Fibroblast of upper back skin (primary cell): ENCODE results near the gene THRSP.
"Not testable (repeated sequence)": the region's sequence is repeated elsewhere in the genome, so short reads cannot be mapped to it uniquely, and the experiment has no call there.

Experiments
- DNase-seq: peaks from one replicate; pipeline ENCODE4 v3.0.0-alpha.2; 2013

THRSP gene

DNA sequence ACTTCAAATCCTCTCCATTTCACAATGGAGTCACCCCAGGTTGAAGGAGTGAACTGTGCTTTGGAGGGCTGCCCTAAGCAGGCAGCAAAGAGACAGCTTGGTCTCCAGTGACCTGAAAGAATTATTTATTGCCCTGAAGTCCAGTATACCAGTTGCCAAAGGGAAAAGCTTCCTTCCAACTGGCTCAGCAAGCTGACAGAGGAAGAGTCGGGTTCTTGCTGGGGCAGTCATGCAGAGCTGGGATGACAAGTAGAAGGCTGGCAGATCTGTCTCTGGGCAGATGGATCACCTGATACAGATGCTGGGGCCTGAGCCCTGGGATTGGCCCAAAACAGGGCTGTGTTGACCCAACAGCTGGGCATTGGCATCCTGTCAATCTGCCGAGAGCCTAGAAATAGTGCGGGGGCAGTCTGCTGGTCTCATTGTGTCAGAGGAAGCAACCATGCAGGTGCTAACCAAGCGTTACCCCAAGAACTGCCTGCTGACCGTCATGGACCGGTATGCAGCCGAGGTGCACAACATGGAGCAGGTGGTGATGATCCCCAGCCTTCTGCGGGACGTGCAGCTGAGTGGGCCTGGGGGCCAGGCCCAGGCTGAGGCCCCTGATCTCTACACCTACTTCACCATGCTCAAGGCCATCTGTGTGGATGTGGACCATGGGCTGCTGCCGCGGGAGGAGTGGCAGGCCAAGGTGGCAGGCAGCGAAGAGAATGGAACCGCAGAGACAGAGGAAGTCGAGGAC lies at the start of gene THRSP:
TSS of gene THRSP (plus strand) at position 422 of the 742 bp plus-strand sequence. CDS start at position 443, 21 bp downstream.
- DNase-seq = no peak

- not testable (repeated sequence) for DNase-seq
These were observed 48.6 kb upstream of the THRSP start for GRCh38 chr11:78014937-78015520.

DNA sequence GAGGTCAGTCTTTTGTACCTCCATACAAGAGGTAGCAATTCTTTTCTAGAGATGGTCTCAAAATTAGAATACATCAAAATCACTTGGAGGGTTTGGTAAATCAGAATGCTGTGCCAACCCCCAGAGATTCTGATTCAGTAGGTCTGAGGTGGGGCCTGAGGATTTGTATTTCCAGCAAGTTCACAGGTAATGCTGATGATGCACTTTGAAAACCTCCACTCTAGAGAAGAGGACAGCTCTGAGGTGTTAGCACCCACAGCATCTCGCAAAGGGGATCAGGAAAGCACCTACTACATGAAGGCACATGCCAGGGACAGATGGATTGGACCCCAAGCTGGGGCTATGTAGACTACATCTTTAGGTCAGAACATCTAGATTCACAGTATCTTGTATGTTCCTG lies 47.8 kb upstream of the THRSP start:
- DNase-seq = no peak

DNA sequence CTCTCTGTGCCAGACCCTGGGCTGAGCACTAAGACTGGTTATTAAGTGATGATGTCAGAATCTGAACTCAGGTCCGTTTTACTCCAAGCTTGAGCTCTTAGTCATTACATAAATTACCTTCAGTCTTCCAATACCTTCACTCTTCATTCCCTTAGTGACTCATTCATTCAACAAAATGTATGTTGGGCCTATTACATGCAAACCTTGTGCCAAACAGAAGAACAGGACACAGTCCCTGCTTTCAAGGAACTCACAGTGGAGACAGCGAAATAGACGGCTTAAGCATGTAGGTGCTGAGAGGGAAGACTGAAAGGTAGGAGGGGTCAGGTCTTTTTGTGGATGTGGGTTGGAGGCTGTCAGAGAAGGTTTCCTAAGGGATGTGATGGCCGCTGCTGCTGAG lies 43.9 kb upstream of the THRSP start:
- DNase-seq = peak; percentile 49

GRCh38 chr11:78020246-78020645 lies 43.4 kb upstream of the THRSP start:
- DNase-seq = no peak

DNA sequence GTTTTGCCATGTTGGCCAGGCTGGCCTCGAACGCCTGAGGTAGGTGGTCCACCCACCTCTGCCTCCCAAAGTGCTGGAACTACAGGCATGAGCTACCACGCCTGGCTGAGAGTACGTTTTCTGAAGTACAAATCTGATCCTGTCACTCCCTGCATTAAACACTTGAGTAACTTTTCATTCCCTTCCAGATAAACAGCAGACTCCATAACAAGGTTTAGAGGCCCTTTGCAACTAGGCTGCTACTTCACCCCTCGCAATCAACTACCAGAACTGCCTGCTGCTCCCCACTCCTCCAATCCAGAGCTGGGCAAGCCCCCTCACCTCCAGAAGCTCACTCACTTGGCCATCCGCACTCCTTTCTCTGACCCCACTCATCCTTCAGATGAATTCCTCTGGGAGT lies 42.0 kb upstream of the THRSP start:
- DNase-seq = no peak

- DNase-seq = peak; percentile 11
These were observed 41.0 kb upstream of the THRSP start, which contains the start of gene KCTD14 for GRCh38 chr11:78022397-78023396. KCTD14 (minus strand) TSS chr11:78023276; CDS start chr11:78023249, 27 bp downstream.

GRCh38 chr11:78023426-78023825 lies 40.2 kb upstream of the THRSP start:
- no peak for DNase-seq

DNA sequence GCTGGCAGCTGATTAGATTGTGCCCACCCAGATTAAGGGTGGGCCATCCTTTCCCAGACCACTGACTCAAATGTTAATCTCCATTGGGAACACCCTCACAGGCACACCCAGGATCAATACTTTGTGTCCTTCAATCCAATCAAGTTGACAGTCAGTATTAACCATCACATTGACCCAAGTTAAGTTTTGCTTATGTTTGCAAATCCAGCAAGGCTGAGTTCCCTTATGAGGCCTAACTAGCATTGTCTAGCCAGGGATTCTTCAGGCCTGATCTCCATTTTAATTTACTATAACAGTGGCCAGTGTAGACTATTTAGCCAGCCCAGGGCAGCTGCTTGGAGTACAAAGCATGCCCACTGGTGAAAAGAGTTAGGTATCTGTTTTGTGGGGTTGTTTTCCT lies 38.3 kb upstream of the THRSP start:
- no peak for DNase-seq

DNA sequence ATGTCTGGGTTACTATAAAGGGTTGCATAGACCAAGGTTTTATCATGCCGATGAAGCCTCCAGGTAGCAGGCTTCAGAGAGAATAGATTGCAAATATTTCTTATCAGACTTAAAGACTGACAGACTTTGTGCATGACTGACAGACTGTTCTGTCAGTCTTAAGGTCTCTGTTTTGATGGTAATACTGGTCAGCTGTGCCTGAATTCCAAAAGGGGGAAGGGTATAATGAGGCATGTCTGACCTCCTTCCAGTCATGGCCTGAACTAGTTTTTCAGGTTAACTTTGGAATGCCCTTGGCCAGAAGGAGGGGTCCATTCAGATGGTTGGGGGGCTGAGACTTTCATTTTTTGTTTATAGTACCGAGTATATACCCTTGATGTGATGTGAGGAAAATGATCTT lies 35.9 kb upstream of the THRSP start:
- DNase-seq = no peak

DNA sequence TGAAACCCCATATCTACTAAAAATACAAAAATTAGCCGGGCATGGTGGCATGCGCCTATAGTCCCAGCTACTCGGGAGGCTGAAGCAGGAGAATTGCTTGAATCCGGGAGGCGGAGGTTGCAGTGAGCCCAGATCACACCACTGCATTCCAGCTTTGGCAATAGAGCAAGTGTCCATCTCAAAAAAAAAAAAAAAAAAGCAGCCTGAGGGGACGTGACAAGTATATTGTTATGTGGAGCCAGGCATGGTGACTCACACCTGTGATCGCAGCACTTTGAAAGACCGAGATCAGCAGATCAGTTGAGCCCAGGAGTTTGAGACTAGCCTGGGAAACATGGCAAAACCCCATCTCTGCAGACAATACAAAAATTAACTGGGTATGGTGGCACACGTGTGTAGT lies 35.2 kb upstream of the THRSP start:
- not testable (repeated sequence) for DNase-seq

- peak; percentile 73 for DNase-seq
These were observed 33.0 kb upstream of the THRSP start for GRCh38 chr11:78030429-78031325.

DNA sequence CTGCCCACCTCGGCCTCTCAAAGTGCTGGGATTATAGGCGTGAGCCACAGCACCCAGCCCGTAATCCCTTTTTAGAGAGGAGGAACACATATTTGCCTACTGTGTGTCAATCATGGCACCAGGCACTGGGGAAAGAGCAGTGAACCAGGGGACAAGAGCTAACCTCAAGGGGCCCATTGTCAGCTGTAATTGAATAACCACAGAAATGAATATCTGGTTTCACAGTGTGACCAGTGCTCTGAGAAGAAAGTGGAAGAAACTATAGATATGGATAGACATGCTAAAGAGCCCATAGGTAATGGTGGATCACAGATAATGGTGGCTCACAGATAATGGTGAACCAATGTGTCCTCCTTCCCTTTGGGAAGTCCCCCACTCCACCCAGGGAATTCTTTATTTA lies 32.0 kb upstream of the THRSP start:
- no peak for DNase-seq

GRCh38 chr11:78032090-78032489 lies 31.6 kb upstream of the THRSP start:
- DNase-seq = no peak

DNA sequence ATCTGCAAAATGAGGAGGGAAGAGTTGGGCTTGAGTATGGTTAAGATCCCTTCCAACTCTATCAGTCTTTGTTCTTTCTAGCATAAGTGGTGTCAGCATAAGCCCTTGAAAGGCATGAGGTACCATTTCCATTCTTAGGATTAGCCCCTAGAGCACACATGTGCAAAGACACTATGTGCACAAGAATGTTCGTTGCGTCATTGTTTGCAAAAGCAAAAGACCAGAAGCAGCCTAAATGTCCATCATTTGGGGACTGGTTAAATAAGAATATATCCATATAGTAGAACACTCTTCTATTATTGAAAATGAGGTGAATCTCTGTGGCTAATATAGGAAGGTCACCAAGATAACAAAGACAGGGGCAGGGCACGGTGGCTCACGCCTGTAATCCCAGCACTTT lies 30.6 kb upstream of the THRSP start:
- no peak for DNase-seq

DNA sequence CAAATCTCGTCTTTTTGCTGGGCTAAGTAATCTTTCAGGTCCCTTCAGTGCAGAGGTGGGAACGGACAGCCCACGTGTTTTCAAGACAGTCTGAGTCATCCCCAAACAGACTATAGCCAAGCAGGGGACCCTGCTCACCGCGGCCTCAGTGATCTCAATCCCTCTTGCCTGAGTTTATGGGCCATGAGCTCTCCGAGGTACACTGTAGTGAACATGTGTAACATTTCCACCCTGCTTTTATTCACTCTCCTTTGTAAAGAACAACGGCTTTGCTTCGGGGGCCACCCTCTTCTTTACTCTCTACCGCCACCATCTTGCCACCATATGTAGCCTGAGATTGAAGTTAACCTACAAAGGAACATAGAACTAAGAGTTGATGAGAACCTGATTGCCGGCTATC lies 29.0 kb upstream of the THRSP start:
- no peak for DNase-seq

DNA sequence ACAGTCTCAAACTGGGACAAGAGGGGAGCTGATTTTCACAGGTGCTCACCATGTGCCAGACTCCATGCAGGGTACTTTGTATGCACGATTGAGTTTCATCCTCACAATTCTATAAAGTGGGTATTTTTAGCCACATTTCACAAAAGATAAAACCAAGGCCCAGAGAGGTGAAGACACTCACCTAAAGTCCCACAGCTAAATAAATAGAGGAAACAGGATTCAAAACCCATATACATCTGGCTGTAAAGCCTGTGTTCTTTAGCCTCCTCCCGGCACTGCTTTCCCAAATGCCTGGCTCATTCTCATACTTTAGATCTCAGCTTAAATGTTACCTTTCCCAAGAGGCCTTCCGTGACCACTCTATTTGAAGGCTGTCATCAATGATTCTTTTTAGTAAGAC lies 27.3 kb upstream of the THRSP start:
- DNase-seq = no peak

DNA sequence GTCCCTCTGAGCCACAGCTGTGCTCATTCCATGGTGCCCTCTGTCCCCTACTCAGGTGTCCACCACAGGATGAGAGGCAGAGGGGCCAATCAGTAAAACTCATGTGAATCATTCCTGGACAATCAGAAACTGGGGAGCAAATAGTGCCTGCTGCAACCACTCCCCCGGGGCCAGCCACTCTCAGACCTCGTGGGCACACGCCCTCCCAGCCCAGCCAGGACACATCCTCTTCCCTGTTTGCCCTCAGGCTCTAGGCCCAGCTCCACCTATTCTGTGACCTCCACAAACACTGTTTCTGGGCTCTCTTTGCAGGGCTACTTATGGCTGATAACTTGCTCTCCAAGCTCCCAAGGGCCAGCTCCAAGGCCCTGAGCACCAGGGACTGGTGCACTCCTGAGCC lies 26.6 kb upstream of the THRSP start:
- no peak for DNase-seq

DNA sequence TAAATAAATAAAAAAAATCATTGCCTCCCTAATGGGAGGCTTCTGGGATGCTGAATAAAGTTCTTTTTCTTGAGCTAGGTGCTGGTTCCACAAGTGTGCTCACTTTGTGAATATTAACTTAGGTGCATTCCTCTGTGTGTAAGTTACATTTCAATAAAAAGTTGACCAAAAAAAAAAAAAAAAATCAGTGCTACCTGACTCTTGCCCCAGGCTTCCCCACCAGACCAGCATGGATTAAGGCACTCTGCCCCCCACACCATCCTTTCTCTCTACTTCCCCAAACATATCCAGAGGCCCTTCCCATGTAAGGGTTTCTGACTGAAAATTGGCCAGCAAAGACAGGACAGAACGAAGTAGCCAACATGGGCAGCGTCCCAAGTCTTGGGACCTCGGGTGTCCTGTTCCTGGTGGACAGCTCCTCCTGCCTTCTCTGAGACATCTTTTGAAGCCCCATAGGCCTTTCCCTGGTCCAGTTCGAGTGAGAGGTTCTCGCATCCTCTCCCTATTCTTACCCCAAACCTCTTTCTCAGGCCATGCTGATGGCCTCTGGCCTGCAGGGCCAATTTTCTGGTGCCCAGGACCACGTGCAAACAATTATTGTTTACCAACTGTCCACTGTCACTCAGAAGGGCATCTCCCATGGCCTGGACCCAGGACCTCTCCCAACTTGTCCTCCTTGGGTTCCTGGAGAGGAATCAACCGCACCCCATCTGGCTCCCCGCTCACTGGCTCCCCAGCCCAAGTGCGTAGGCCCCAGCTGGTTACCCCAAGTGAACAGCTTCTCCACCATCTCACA lies 25.6 kb upstream of the THRSP start:
- DNase-seq = no peak

GRCh38 chr11:78038697-78039313 lies 24.9 kb upstream of the THRSP start:
- no peak for DNase-seq

- DNase-seq = no peak
These were observed 24.2 kb upstream of the THRSP start for GRCh38 chr11:78039391-78039918.
